GM13976 (cell line): Measurements from ENCODE around the gene SLC18A2.

Experiments
- DNase-seq: peaks from one replicate; pipeline ENCODE4 v3.0.0; 2012; ENCODE audit warnings: low spot score
- CTCF ChIP-seq: IDR thresholded peaks from 2 replicates; pipeline ENCODE4 v1.5.1; 2012; ENCODE audit warnings: borderline replicate concordance, mild to moderate bottlenecking; ENCODE audit not compliant: insufficient read depth; ENCODE audit errors: extremely low read depth, missing control alignments, control extremely low read depth
- in situ Hi-C: fragments of 300-500 bp; cut with MboI; formaldehyde crosslinking; loops from one replicate; pipeline ENCODE4 v1.12.0; 2022; ENCODE audit warnings: low sequenced_read_pairs, mixed read lengths, inconsistent platforms; ENCODE audit not compliant: unreplicated experiment

SLC18A2 gene

GRCh38 chr10:117242463-117242832 lies 1.5 kb downstream of the SLC18A2 start:
- no peak for DNase-seq
- no peak for TF ChIP-seq CTCF
- in situ Hi-C loops: no loop called here

- DNase-seq: no peak
- TF ChIP-seq CTCF: no peak
- in situ Hi-C loops: no loop called here
These were observed 6.2 kb downstream of the SLC18A2 start for GRCh38 chr10:117246997-117247671.

GRCh38 chr10:117248750-117249465 lies 8.0 kb downstream of the SLC18A2 start:
- no peak for TF ChIP-seq CTCF
- DNase-seq: no peak
- in situ Hi-C loops: no loop called here

- in situ Hi-C loops: no loop called here
- no peak for TF ChIP-seq CTCF
- DNase-seq: no peak
These were observed 8.7 kb downstream of the SLC18A2 start for GRCh38 chr10:117249493-117250093.

GRCh38 chr10:117250411-117250810 lies 9.5 kb downstream of the SLC18A2 start:
- no peak for DNase-seq
- in situ Hi-C loops: no loop called here

GRCh38 chr10:117253908-117254307 lies 13.0 kb downstream of the SLC18A2 start:
- in situ Hi-C loops: no loop called here
- no peak for DNase-seq
- no peak for TF ChIP-seq CTCF

More at GRCh38 chr10:117250411-117250810, 9.5 kb downstream of the SLC18A2 start:
- TF ChIP-seq CTCF: no peak
